HepG2 (cell line): ENCODE measurements around the gene CPNE5. TPM values are rescaled to one million over a fixed set of nuclear protein-coding genes. Genes with fewer than 3 reads are reported as not detected.

Experiments used
- ARNT ChIP-seq: fragments of 450-650 bp; IDR thresholded peaks from 2 replicates; pipeline ENCODE4 v1.6.1; 2017
- BHLHE40 ChIP-seq: IDR thresholded peaks from 2 replicates; pipeline ENCODE4 v1.6.1; 2011; ENCODE audit warnings: low read length, improper control_type of control experiment
- CSRNP1 ChIP-seq: sonication (generic); formaldehyde crosslinking; IDR thresholded peaks from 2 replicates; pipeline ENCODE4 v1.8.1; 2023; ENCODE audit warnings: mild to moderate bottlenecking, missing genetic modification reagents
- CSRNP2 ChIP-seq: sonication (generic); formaldehyde crosslinking; conservative IDR thresholded peaks from 2 replicates; pipeline ENCODE4 v1.8.0; 2022; ENCODE audit warnings: low read depth, missing genetic modification reagents
- EZH2 ChIP-seq: conservative IDR thresholded peaks from 2 replicates; pipeline ENCODE4 v1.6.1; 2012; ENCODE audit warnings: mild to moderate bottlenecking, low read depth, low read length, moderate library complexity
- GLI4 ChIP-seq: sonication (generic); formaldehyde crosslinking; IDR thresholded peaks from 2 replicates; pipeline ENCODE4 v1.5.1; 2020; ENCODE audit warnings: missing genetic modification reagents, mild to moderate bottlenecking, moderate library complexity, borderline replicate concordance
- MATR3 ChIP-seq: sonication (generic); formaldehyde crosslinking; IDR thresholded peaks from 2 replicates; pipeline ENCODE4 v1.4.0; 2020; ENCODE audit warnings: missing genetic modification reagents
- NFYB ChIP-seq: sonication (generic); formaldehyde crosslinking; IDR thresholded peaks from 2 replicates; pipeline ENCODE4 v1.4.0; 2020; ENCODE audit warnings: missing genetic modification reagents
- PHF5A ChIP-seq: IDR thresholded peaks from one replicate; pipeline ENCODE4 v1.6.1; 2018; ENCODE audit warnings: low read depth, missing genetic modification reagents; ENCODE audit not compliant: unreplicated experiment
- RXRA ChIP-seq: sonication (generic); formaldehyde crosslinking; IDR thresholded peaks from 2 replicates; pipeline ENCODE4 v1.5.1; 2020; ENCODE audit warnings: missing genetic modification reagents
- TFDP2 ChIP-seq: sonication (generic); formaldehyde crosslinking; IDR thresholded peaks from 2 replicates; pipeline ENCODE4 v1.4.0; 2020; ENCODE audit warnings: missing genetic modification reagents
- ZBED4 ChIP-seq: sonication (generic); formaldehyde crosslinking; IDR thresholded peaks from 2 replicates; pipeline ENCODE4 v1.4.0; 2020; ENCODE audit warnings: missing genetic modification reagents, borderline replicate concordance
- ZEB1 ChIP-seq: IDR thresholded peaks from 2 replicates; pipeline ENCODE4 v1.6.1; 2012; ENCODE audit warnings: mild to moderate bottlenecking, low read depth, inconsistent platforms; ENCODE audit not compliant: insufficient replicate concordance
- ZFP37 ChIP-seq: sonication (generic); formaldehyde crosslinking; IDR thresholded peaks from 2 replicates; pipeline ENCODE4 v1.4.0; 2020; ENCODE audit warnings: missing genetic modification reagents, borderline replicate concordance
- ZNF878 ChIP-seq: sonication (generic); formaldehyde crosslinking; IDR thresholded peaks from 2 replicates; pipeline ENCODE4 v1.8.1; 2023; ENCODE audit warnings: mild to moderate bottlenecking, missing genetic modification reagents, moderate library complexity
- polyA plus RNA-seq, 8 experiments: library from polyadenylated mRNA; depleted of rRNA in 3 of 8; stranded (reverse) in 7 of 8; unstranded in 1 of 8; fragments of >200 nt; fragmentation: Illumina TruSeq in 4 of 8; extraction: Trizol in 4 of 8; gene quantifications; 2 replicates each; pipeline versions ENCODE4 v1.2.1 to v1.2.3, GENCODE V29; 2011 to 2016; ENCODE audit warnings: low read depth in 4 of 8, missing spikeins in 1 of 8, mixed read lengths in 1 of 8; ENCODE audit not compliant: insufficient read depth in 1 of 8
- total RNA-seq, 5 experiments: library from RNA; depleted of rRNA; stranded (reverse); fragments of >200 nt; fragmentation: Illumina TruSeq; extraction: Trizol; gene quantifications; 2 replicates each; pipeline ENCODE4 v1.2.3, GENCODE V29; 2016; ENCODE audit warnings: low read depth in 1 of 5

CPNE5 gene
- total and polyA plus RNA-seq, 2 of the 13 experiments (the other 11 are each of a cell fraction or from before 2014, with no cell fraction given), result 0.16 TPM; not detected in 1

- TF ChIP-seq CSRNP2 (CRISPR knock-in tag), result no peak
- TF ChIP-seq ZFP37 (CRISPR knock-in tag), result 0 out of 2 replicates have a peak, but pooled peaks have one; percentile 20
- TF ChIP-seq RXRA, result peak; percentile 89
- 0 out of 2 replicates have a peak, but pooled peaks have one; percentile 21 for TF ChIP-seq ZNF878
- TF ChIP-seq CSRNP1, result peak; percentile 78; the same call in 1 of the 2 replicates
- TF ChIP-seq PHF5A (CRISPR knock-in tag), result peak; percentile 47
- peak; percentile 84 for TF ChIP-seq TFDP2 (CRISPR knock-in tag)
- peak; percentile 94 for TF ChIP-seq NFYB
- TF ChIP-seq BHLHE40, result 0 out of 2 replicates have a peak, but pooled peaks have one; percentile 1
- peak; percentile 95 for TF ChIP-seq GLI4 (CRISPR knock-in tag)
- TF ChIP-seq EZH2, result no peak
- no peak for TF ChIP-seq ARNT
- peak; percentile 85 for TF ChIP-seq ZEB1
- TF ChIP-seq ZBED4 (CRISPR knock-in tag), result 0 out of 2 replicates have a peak, but pooled peaks have one; percentile 28
- no peak for TF ChIP-seq MATR3 (CRISPR knock-in tag)
Measured at GRCh38 chr6:36874443-36875249, 35.4 kb upstream of the CPNE5 start, which contains the start of gene PPIL1 (continued).
